Erythroblast (primary cell): ENCODE data around the gene EIF4G3.

Source experiments
- GATA1 ChIP-seq: IDR thresholded peaks from 2 replicates; pipeline ENCODE4 v1.6.1; 2011; ENCODE audit warnings: low read depth, mild to moderate bottlenecking, control low read depth, low read length, moderate library complexity
- POLR2A ChIP-seq: IDR thresholded peaks from 2 replicates; pipeline ENCODE4 v1.6.1; 2011; ENCODE audit warnings: mild to moderate bottlenecking, low read length

DNA sequence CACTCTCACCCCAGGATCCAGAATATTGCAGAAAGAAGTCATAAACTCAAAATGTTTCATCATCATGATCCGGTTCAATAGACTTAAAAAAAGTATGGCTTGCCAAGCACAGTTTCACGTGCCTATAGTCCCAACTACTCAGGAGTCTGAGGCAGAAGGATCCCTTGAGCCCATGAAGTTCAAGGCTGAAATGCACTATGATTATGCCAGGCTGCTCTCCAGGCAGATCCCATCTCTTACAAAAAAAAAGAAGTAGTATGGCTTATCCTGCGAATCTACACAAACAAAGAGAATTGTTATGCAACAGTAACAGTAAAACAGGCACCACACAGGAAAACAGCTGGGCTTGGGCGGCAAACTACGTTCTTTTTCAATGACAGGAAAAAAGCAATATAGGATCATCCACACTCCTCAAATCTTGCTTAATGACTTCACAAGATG, 76.2 kb downstream of the EIF4G3 start:
- no peak for TF ChIP-seq POLR2A
- TF ChIP-seq GATA1 = no peak
